Naive B cell (primary cell): ENCODE results near the gene TNFRSF9. TPM values are rescaled to one million over a fixed set of nuclear protein-coding genes. Genes with fewer than 3 reads are reported as not detected.
"Not testable (repeated sequence)": the region's sequence is repeated elsewhere in the genome, so short reads cannot be mapped to it uniquely, and the experiment has no call there.

Experiments
- ATAC-seq, 2 donors: fragments of 150-1000 bp; cut with Tn5 transposase; 2 replicates each; pipeline ENCODE4 v1.10.0; 2021; ENCODE audit warnings: low read depth in 2 of 2, mild to moderate bottlenecking in 2 of 2, moderate library complexity in 2 of 2
- DNase-seq: peaks from one replicate; pipeline ENCODE4 v3.0.0; 2022
- H3K27ac Mint-ChIP-seq, 6 donors: one replicate each; pipeline ENCODE4 v1.8.0; 2020 to 2022; ENCODE audit warnings: mild to moderate bottlenecking in 6 of 6, mixed read lengths in 6 of 6, moderate library complexity in 5 of 6, inconsistent platforms in 2 of 6
- H3K27me3 Mint-ChIP-seq, 3 donors: one replicate each; pipeline ENCODE4 v1.8.0; 2021 to 2022; ENCODE audit warnings: mixed read lengths in 3 of 3, mild to moderate bottlenecking in 1 of 3
- H3K36me3 Mint-ChIP-seq, 2 donors: one replicate each; pipeline ENCODE4 v1.8.0; 2020 to 2022; ENCODE audit warnings: mixed read lengths in 2 of 2, inconsistent platforms in 1 of 2, mild to moderate bottlenecking in 1 of 2
- H3K4me1 Mint-ChIP-seq, 3 donors: one replicate each; pipeline ENCODE4 v1.8.0; 2020 to 2022; ENCODE audit warnings: mixed read lengths in 3 of 3, inconsistent platforms in 1 of 3, mild to moderate bottlenecking in 1 of 3, moderate library complexity in 1 of 3
- H3K4me3 Mint-ChIP-seq, 8 donors: one replicate each; pipeline ENCODE4 v1.8.0; 2020 to 2022; ENCODE audit warnings: mild to moderate bottlenecking in 8 of 8, mixed read lengths in 8 of 8, moderate library complexity in 8 of 8, inconsistent platforms in 2 of 8
- H3K9me3 Mint-ChIP-seq, 7 donors: one replicate each; pipeline ENCODE4 v1.8.0; 2020 to 2022; ENCODE audit warnings: mixed read lengths in 7 of 7, mild to moderate bottlenecking in 5 of 7, inconsistent platforms in 2 of 7, moderate library complexity in 1 of 7
- polyA plus RNA-seq, 6 donors: library from polyadenylated mRNA; unstranded; fragments of 300-500 nt; fragmentation: Illumina TruSeq; gene quantifications; one replicate each; pipeline ENCODE4 v1.2.3, GENCODE V29; 2021; ENCODE audit warnings: low read depth in 6 of 6

Gene TNFRSF9
- polyA plus RNA-seq, 6 donors from 2014 or later = 0.38 to 0.52 TPM; not detected in 4

DNA sequence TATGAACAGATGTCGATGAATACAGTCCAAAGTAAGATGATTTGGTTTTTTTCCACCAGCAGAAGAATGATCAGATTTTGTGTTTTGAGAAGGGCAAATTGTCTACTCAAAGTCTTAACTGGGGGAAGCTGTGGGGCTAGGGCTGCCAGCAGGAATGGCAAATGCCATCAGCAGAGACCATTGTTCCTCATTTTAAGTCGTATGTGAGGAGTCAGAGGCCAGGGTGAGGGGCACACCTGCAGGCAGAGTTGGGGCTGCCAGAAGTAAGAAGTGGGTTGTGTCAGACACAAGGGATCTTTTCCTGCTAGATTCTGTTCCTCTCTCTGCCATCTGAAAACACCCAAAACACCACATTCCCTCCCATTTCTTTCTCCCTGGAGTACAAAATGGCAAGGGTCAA, 29.6 kb upstream of the TNFRSF9 start:
- ATAC-seq = no peak
- Mint-ChIP-seq H3K9me3 (no peaks in the 10 kb centered on the region), H3K36me3 (peaks cover 0 to 23% of the 10 kb centered on the region in 2 donors), H3K27me3 (no peaks in the 10 kb centered on the region), H3K4me1 (peaks cover 10 to 14% (median 10%) of the 10 kb centered on the region in 3 donors), H3K27ac (peak overlapping the region in 2 of 6 donors; percentile 49 to 59), H3K4me3 (no peak overlapping the region)
- DNase-seq = no peak

DNA sequence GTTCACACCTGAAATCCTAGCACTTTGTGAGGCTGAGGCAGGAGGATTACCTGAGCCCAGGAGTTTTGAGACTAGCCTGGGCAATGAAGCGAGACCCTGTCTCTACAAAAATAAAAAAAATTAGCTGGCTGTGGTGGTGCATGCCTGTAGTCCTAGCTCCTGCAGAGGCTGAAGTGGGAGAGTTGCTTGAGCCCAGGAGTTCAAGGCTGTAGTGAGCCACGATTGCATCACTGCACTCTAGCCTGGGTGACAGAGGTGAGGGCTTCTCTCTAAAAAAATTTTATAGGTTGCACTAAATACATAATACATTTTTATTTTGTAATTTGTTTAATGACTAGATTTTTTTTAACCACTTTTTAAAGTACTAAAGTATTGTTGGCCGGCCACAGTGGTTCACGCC, 27.0 kb upstream of the TNFRSF9 start:
- DNase-seq (no peak), ATAC-seq (no peak)
- Mint-ChIP-seq H3K9me3 (no peaks in the 10 kb centered on the region), H3K27ac (peak overlapping the region in 1 of 6 donors; percentile 29), H3K36me3 (peaks cover 0 to 26% of the 10 kb centered on the region in 2 donors), H3K4me1 (peaks cover 9 to 37% (median 22%) of the 10 kb centered on the region in 3 donors), H3K4me3 (no peak overlapping the region), H3K27me3 (no peaks in the 10 kb centered on the region)

DNA sequence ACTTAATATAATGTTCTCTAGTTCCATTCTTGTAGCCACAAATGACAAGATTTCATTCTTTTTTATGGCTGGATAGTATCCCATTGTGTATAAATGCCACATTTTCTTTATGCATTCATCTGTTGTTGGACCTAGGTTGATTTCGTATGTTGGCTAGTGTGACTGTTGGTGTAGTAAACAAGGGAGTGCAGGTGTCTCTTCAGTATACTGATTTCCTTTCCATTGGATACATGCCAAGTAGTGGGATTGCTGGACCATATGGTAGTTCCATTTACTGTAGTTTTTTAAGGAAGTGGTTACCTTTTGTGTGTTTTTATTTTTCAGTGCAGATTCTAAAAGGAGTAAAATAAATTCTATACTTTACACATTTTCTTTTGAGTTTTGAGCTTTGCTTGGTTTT, 26.6 kb upstream of the TNFRSF9 start:
- no peak for ATAC-seq
- Mint-ChIP-seq H3K36me3 (peaks cover 0 to 26% of the 10 kb centered on the region in 2 donors), H3K4me1 (peaks cover 9 to 42% (median 25%) of the 10 kb centered on the region in 3 donors), H3K27me3 (no peaks in the 10 kb centered on the region), H3K4me3 (peak overlapping the region in 1 of 8 donors; percentile 13), H3K27ac (no peak overlapping the region), H3K9me3 (no peaks in the 10 kb centered on the region)
- DNase-seq = no peak

DNA sequence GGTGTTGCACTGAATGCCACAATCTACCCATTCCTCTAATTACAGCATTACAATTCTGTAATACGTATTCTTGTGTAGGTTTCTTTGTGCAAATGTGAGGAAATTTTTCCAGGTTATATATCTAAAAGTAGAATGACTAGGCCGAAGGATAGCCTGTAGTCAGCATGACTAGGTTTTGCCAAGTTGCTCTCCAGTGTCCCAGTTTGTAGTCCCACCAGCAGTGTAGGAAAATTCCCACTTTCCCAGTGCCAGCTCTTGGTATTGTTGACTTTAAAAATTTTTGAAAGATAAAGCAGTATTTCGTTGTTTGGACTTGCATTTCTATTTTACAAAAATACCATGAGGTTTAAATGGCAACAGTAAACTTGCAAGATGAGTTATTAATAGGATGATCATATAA, 23.8 kb upstream of the TNFRSF9 start:
- Mint-ChIP-seq H3K27ac (no peak overlapping the region), H3K4me3 (peak overlapping the region in 1 of 8 donors; percentile 56), H3K27me3 (no peaks in the 10 kb centered on the region), H3K36me3 (peaks cover 0 to 18% of the 10 kb centered on the region in 2 donors), H3K4me1 (peaks cover 18 to 63% (median 40%) of the 10 kb centered on the region in 3 donors), H3K9me3 (no peaks in the 10 kb centered on the region)
- ATAC-seq (no peak), DNase-seq (no peak)

DNA sequence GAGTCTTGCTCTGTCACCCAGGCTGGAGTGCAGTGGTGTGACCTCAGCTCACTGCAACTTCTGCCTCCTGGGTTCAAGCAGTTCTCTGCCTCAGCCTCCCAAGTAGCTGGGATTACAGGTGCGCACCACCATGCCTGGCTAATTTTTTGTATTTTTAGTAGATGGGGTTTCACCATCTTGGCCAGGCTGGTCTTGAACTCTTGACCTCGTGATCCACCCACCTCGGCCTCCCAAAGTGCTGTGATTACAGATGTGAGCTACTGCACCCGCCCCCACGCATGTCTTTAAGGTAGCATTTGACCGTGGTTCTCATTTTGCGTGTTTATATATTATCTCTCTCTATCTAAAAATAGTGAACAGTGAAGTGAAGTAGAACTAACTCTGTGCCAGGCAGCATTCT, 23.2 kb upstream of the TNFRSF9 start:
- not testable (repeated sequence) for H3K9me3 Mint-ChIP-seq, H3K27me3 Mint-ChIP-seq, DNase-seq, ATAC-seq
- Mint-ChIP-seq H3K4me1 (peaks cover 22 to 63% (median 40%) of the 10 kb centered on the region in 3 donors), H3K36me3 (peaks cover 0 to 14% of the 10 kb centered on the region in 2 donors), H3K27ac (peak overlapping the region in 1 of 6 donors; percentile 97), H3K4me3 (peak overlapping the region in 4 of 8 donors; percentile 56 to 98 (median 96))

DNA sequence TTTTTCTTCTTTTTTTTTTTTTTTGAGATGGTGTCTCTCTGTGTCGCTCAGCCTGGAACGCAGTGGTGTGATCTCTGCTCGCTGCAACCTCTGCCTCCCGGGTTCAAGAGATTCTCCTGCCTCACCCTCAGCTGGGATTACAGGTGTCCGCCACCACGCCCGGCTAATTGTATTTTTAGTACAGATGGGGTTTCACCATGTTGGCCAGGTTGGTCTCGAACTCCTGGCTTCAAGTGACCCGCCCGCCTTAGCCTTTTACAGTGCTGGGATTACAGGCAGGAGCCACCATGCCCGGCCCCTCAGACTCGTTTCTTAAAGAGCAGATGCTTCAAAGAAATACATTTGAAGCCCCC, 22.7 kb upstream of the TNFRSF9 start:
- Mint-ChIP-seq H3K36me3 (peaks cover 0 to 14% of the 10 kb centered on the region in 2 donors), H3K4me3 (peak overlapping the region in 6 of 8 donors; percentile 56 to 98 (median 90)), H3K27ac (peak overlapping the region in 2 of 6 donors; percentile 66 to 97), H3K4me1 (peaks cover 22 to 63% (median 40%) of the 10 kb centered on the region in 3 donors)
- H3K27me3 Mint-ChIP-seq, H3K9me3 Mint-ChIP-seq, DNase-seq, ATAC-seq: not testable (repeated sequence)

DNA sequence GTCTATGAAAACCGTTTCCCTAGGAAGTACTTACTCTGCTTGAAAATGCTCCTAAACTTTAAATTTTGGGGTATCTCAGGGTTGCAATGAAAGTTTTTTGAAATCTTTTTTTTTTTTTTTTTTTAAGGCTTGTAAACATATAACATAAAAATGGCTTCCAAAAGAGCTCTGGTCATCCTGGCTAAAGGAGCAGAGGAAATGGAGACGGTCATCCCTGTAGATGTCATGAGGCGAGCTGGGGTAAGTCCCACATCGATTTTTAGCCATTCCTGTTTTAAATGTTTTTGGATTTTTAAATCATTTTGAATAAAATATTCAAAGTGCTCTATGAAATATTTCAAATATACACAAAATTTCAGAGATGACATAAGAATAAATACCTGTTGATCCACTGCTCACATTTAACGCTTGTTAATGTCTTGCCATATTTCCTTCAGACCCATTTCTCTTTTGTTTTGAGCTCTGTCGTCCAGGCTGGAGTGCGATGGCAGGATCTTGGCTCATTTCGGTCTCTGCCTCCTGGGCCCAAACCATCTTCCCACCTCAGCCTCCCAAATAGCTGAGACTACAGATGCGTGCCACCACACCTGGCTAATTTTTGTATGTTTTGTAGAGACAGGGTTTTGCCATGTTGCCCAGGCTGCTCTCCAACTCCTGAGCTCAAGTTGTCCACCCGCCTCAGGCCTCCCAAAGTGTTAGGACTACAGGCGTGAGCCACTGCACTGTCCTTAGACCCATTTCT, 22.2 kb upstream of the TNFRSF9 start:
- Mint-ChIP-seq H3K4me3 (peak overlapping the region; percentile 86 to 100 (median 98)), H3K4me1 (peaks cover 22 to 63% (median 40%) of the 10 kb centered on the region in 3 donors), H3K36me3 (peaks cover 0 to 14% of the 10 kb centered on the region in 2 donors), H3K27ac (peak overlapping the region; percentile 95 to 98 (median 97)), H3K27me3 (no peaks in the 10 kb centered on the region), H3K9me3 (no peaks in the 10 kb centered on the region)
- no peak for ATAC-seq
- DNase-seq = no peak

DNA sequence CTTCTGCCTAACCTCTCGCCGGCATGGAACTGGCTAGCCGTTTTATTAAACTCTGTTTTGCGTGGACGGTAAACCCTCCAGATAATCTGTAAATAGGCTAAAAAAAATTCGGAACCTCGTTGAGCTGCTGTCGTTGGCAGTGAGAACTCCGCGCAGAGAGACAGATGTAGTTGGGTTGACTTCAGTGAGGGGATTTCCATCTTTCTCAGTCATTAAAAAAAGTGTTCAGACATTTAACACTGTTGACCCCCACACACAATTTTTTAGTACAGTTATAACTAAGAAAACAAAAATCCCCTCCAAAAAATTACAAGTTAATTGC, 21.3 kb upstream of the TNFRSF9 start:
- Mint-ChIP-seq H3K9me3 (no peaks in the 10 kb centered on the region), H3K4me1 (peaks cover 18 to 59% (median 34%) of the 10 kb centered on the region in 3 donors), H3K36me3 (peaks cover 0 to 9% of the 10 kb centered on the region in 2 donors), H3K27ac (peak overlapping the region; percentile 95 to 98 (median 97)), H3K4me3 (peak overlapping the region; percentile 86 to 100 (median 98)), H3K27me3 (no peaks in the 10 kb centered on the region)
- DNase-seq = no peak
- ATAC-seq = peak; percentile 43 to 52

DNA sequence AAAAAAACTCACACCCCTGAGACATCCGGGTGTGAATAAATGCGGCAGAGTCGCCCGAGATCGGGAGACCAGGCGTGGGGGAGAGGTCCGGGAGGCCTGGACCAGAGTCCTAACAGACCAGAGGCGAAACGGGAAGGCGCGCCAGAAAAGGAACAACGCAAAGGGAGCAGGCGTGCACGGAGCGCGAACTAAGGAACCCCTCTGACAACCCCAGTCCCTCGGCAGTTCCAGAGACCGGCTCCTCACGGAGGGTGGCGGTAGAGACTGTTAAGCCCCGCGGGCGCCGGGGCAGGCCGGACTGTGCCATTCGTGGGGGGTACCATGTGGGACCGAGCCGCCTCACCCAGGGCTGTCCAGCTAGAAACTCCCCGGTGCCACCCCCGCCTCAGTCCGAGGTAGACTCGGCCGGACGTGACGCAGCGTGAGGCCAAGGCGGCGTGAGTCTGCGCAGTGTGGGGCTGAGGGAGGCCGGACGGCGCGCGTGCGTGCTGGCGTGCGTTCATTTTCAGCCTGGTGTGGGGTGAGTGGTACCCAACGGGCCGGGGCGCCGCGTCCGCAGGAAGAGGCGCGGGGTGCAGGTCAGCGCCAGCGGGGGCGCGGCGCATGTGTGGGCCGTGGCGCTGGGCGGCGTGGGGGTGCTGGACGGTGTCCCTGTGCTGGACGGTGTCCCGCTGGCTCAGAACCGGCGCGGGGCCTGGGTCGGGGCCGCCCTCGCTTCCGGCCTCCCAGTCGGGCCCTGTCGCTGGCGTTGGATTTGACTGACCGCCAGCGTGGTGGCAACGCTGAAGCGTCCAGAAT, 20.8 kb upstream of the TNFRSF9 start, which contains the start of gene PARK7:
Gene PARK7, plus strand, starts transcription at position 496 of the 798 bp plus-strand sequence. CDS start 1,075 bp downstream, outside the sequence.
- peak; percentile 100 for DNase-seq
- H3K36me3 Mint-ChIP-seq = peaks cover 0 to 5% of the 10 kb centered on the region in 2 donors
- H3K4me1 Mint-ChIP-seq = peaks cover 15 to 57% (median 30%) of the 10 kb centered on the region in 3 donors
- H3K27ac Mint-ChIP-seq = peak within 1 kb of the TSS; percentile 97 to 100 (median 98)
- peak; percentile 90 for ATAC-seq
- no peaks in the 10 kb centered on the region for H3K9me3 Mint-ChIP-seq
- no peaks in the 10 kb centered on the region for H3K27me3 Mint-ChIP-seq
- H3K4me3 Mint-ChIP-seq = peak within 1 kb of the TSS; percentile 97 to 100 (median 100)

DNA sequence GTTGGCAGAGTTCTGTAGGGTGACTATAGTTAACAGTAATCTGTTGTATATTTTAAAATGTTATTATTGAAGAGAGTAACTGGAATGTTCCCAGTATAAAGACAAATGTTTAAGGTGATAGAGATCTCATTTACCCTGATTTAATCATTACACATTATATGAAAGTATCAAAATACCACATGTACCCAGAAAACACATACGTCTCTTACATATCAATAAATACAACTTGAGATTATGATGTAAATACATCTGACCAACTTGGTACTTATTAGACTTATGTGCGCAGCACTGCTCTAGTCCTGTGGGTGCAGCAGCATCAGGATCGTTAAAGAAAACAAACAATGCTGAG, 20.2 kb upstream of the TNFRSF9 start:
- ATAC-seq (peak; percentile 16 to 21), DNase-seq (no peak)
- peaks cover 15 to 56% (median 30%) of the 10 kb centered on the region in 3 donors for H3K4me1 Mint-ChIP-seq
- peak overlapping the region; percentile 97 to 100 (median 100) for H3K4me3 Mint-ChIP-seq
- peak overlapping the region; percentile 97 to 100 (median 98) for H3K27ac Mint-ChIP-seq
- no peaks in the 10 kb centered on the region for H3K9me3 Mint-ChIP-seq
- peaks cover 0 to 5% of the 10 kb centered on the region in 2 donors for H3K36me3 Mint-ChIP-seq
- no peaks in the 10 kb centered on the region for H3K27me3 Mint-ChIP-seq

DNA sequence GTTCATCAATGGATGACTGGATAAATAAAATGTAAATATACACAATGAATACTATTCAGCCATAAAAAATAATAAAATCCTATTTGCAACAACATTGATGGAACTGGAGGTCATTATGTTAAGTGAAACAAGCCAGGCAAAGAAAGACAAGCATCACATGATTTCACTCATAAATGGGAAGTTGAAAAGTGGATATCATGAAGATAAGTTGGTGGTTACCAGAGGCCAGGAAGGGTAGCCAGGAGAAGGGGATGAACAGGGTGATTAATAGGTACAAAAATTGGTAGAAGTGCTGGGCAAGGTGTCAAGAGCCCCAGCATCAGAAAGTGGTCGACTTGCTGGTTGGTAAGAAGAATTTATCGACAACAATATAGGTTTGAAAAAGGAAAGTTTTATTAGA, 19.5 kb upstream of the TNFRSF9 start:
- Mint-ChIP-seq H3K9me3 (no peaks in the 10 kb centered on the region), H3K36me3 (peaks cover 0 to 3% of the 10 kb centered on the region in 2 donors), H3K27me3 (no peaks in the 10 kb centered on the region), H3K4me3 (peak overlapping the region; percentile 67 to 100 (median 100)), H3K4me1 (peaks cover 15 to 55% (median 30%) of the 10 kb centered on the region in 3 donors), H3K27ac (peak overlapping the region; percentile 92 to 100 (median 98))
- no peak for ATAC-seq
- DNase-seq = no peak

DNA sequence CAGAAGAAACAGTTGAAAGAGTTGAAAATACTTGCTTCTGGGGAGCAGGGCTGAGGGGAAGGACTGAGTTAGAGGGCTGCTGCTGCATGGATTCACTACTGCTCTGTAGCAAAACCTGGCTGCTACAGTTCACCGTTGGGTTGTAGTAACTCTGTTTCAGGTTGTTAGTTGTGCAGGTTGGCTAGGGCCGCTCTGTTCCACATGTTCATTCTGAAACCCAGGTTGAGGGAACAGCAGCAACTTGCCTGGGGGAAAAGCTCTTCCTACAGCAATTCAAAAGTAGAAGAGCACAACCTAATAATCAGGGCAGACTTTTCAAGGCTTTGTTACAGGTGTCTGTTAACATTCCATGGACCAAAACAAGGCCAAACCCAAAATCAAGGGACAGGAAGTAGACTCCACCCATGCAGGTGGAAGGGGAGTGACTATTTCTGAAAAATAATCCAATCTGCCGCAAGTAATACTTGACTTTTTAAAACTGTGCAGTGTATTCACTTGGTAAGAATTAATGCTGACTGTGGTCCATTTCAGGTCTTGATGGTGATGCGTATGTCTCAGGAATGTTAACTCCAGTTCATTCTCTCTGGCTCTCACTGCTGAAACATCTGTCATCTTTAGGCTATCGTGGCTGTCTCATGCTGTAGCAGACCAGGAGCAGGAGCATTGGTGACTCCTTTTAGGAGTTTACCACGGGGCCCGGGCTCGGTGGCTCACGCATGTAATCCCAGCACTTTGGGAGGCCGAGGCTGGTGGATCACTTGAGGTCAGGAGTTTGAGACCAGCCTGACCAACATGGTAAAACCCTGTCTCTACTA, 15.8 kb upstream of the TNFRSF9 start:
- DNase-seq (no peak), ATAC-seq (no peak)
- H3K4me3 Mint-ChIP-seq = peak overlapping the region in 2 of 8 donors; percentile 37 to 60
- H3K27me3 Mint-ChIP-seq = no peaks in the 10 kb centered on the region
- peaks cover 0 to 4% (median 0%) of the 10 kb centered on the region in 7 donors for H3K9me3 Mint-ChIP-seq
- peaks cover 18 to 40% (median 20%) of the 10 kb centered on the region in 3 donors for H3K4me1 Mint-ChIP-seq
- H3K36me3 Mint-ChIP-seq = no peaks in the 10 kb centered on the region
- H3K27ac Mint-ChIP-seq = peak overlapping the region in 2 of 6 donors; percentile 26 to 75

DNA sequence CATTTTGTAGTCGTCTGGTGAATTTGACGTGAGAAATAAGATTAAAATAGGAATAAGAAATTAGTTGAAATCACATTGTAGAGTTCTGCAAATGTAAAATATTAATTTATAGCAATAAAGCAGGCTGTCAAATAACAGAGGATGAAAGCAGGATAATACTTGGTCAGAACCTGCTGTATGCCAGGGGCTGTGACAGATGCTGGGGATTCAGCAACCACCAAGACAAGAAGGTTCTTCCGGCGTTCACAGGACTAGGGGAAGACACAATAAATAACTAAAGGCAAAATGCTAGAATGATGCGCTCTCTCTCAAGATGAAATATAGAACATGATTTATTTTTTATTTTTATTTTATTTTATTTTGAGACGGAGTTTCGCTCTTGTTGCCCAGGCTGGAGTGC, 14.0 kb upstream of the TNFRSF9 start:
- DNase-seq (no peak), ATAC-seq (no peak)
- H3K36me3 Mint-ChIP-seq = no peaks in the 10 kb centered on the region
- H3K27ac Mint-ChIP-seq = peak overlapping the region; percentile 92 to 97 (median 94)
- H3K4me1 Mint-ChIP-seq = peaks cover 6 to 23% (median 12%) of the 10 kb centered on the region in 3 donors
- H3K4me3 Mint-ChIP-seq = peak overlapping the region; percentile 86 to 96 (median 92)
- no peaks in the 10 kb centered on the region for H3K27me3 Mint-ChIP-seq
- H3K9me3 Mint-ChIP-seq = peaks cover 0 to 5% (median 0%) of the 10 kb centered on the region in 7 donors
